B cell (primary cell): ENCODE results near the gene SCMH1. TPM values are rescaled to one million over a fixed set of nuclear protein-coding genes. Genes with fewer than 3 reads are reported as not detected.

Experiments used
- ATAC-seq: fragments of 200-7000 bp; cut with Tn5 transposase; one replicate; pipeline ENCODE4 v1.10.0; 2021; ENCODE audit warnings: low read depth, mild to moderate bottlenecking, moderate number of reproducible peaks, moderate library complexity
- CTCF ChIA-PET: fragments of 350-600 bp; sonication (Branson Sonifier 250); formaldehyde crosslinking; loops from one replicate; lab custom pipeline; 2021; ENCODE audit warnings: antibody characterized with exemption, inconsistent platforms; lab: Charles Lee
- POLR2A ChIA-PET: fragments of 350-600 bp; sonication (Branson Sonifier 250); formaldehyde crosslinking; loops from one replicate; lab custom pipeline; 2021; ENCODE audit warnings: antibody characterized with exemption; lab: Charles Lee
- DNase-seq: peaks from one replicate; pipeline ENCODE4 v3.0.0; 2013
- H2AFZ ChIP-seq: 2 replicates; pipeline ENCODE4 v1.6.1; 2012; ENCODE audit warnings: mild to moderate bottlenecking, low read depth, low read length; ENCODE audit not compliant: insufficient read depth, poor library complexity, severe bottlenecking
- H3K27ac ChIP-seq, 2 donors: 1 replicate in 1 of 2; 2 replicates in 1 of 2; pipeline ENCODE4 v1.5.1; 2012 to 2013; ENCODE audit warnings: low read length in 2 of 2, mild to moderate bottlenecking in 2 of 2, moderate library complexity in 1 of 2
- H3K27me3 ChIP-seq, 4 experiments: fragments of 200-600 bp in 1 of 4; sonication (generic) in 1 of 4; replicated peaks in 1 of 4; 1 replicate in 2 of 4; 2 replicates in 2 of 4; pipeline versions ENCODE4 v1.6.1 to v1.7.0; 2013 to 2016; ENCODE audit warnings: low read length in 3 of 4, mild to moderate bottlenecking in 2 of 4, mixed read lengths in 1 of 4, moderate library complexity in 1 of 4; ENCODE audit not compliant: insufficient read depth in 4 of 4, control insufficient read depth in 3 of 4; ENCODE audit errors: control extremely low read depth in 1 of 4
- H3K36me3 ChIP-seq, 2 experiments: replicated peaks in 1 of 2; 1 replicate in 1 of 2; 2 replicates in 1 of 2; pipeline versions ENCODE4 v1.6.1 to v1.7.1; 2013; ENCODE audit warnings: low read length in 1 of 2; ENCODE audit not compliant: insufficient read depth in 2 of 2, control insufficient read depth in 1 of 2; ENCODE audit errors: control extremely low read depth in 1 of 2, extremely low read depth in 1 of 2
- H3K4me1 ChIP-seq, 2 donors: fragments of 200-600 bp in 1 of 2; sonication (generic) in 1 of 2; 1 replicate in 1 of 2; 2 replicates in 1 of 2; pipeline versions ENCODE4 v1.5.1 to v1.6.1; 2013 to 2017; ENCODE audit warnings: low read length in 2 of 2; ENCODE audit not compliant: control insufficient read depth in 2 of 2, insufficient read depth in 2 of 2
- H3K4me2 ChIP-seq: replicated peaks from 2 replicates; pipeline ENCODE3; 2012; ENCODE audit warnings: mild to moderate bottlenecking, low read depth, low read length; ENCODE audit not compliant: poor library complexity, severe bottlenecking
- H3K4me3 ChIP-seq, 5 experiments: fragments of 200-600 bp in 1 of 5; sonication (generic) in 1 of 5; 1 replicate in 3 of 5; 2 replicates in 2 of 5; pipeline versions ENCODE4 v1.5.1 to v1.7.0; 2011 to 2016; ENCODE audit warnings: low read length in 4 of 5, mild to moderate bottlenecking in 4 of 5, low read depth in 2 of 5, control low read depth in 1 of 5, moderate library complexity in 1 of 5; ENCODE audit not compliant: insufficient read depth in 1 of 5; ENCODE audit errors: control extremely low read depth in 1 of 5, extremely low read depth in 1 of 5
- H3K79me2 ChIP-seq: fragments of 200-600 bp; sonication (generic); one replicate; pipeline ENCODE4 v1.6.0; 2016; ENCODE audit warnings: low read length; ENCODE audit not compliant: control insufficient read depth, insufficient read depth
- H3K9ac ChIP-seq: fragments of 200-600 bp; sonication (generic); 2 replicates; pipeline ENCODE4 v1.6.1; 2017; ENCODE audit warnings: mild to moderate bottlenecking, low read length, moderate library complexity
- H3K9me3 ChIP-seq, 3 donors: one replicate each; pipeline versions ENCODE4 v1.6.1 to v1.7.1; 2013; ENCODE audit warnings: low read length in 2 of 3; ENCODE audit not compliant: control insufficient read depth in 2 of 3, insufficient read depth in 1 of 3; ENCODE audit errors: control extremely low read depth in 1 of 3
- H4K20me1 ChIP-seq: 2 replicates; pipeline ENCODE4 v1.6.0; 2012; ENCODE audit warnings: mild to moderate bottlenecking, low read length; ENCODE audit not compliant: insufficient read depth, control insufficient read depth, poor library complexity, severe bottlenecking
- H3K27ac Mint-ChIP-seq: one replicate; pipeline ENCODE4 v1.8.0; 2021; ENCODE audit warnings: mixed read lengths
- H3K27me3 Mint-ChIP-seq: one replicate; pipeline ENCODE4 v1.8.0; 2021; ENCODE audit warnings: mixed read lengths
- H3K4me1 Mint-ChIP-seq: one replicate; pipeline ENCODE4 v1.8.0; 2021; ENCODE audit warnings: mixed read lengths
- H3K4me3 Mint-ChIP-seq: one replicate; pipeline ENCODE4 v1.8.0; 2021; ENCODE audit warnings: mixed read lengths
- H3K9me3 Mint-ChIP-seq: one replicate; pipeline ENCODE4 v1.8.0; 2022; ENCODE audit warnings: mixed read lengths; ENCODE audit not compliant: insufficient read depth
- EZH2 ChIP-seq: IDR thresholded peaks from 2 replicates; pipeline ENCODE4 v1.6.1; 2012; ENCODE audit warnings: borderline replicate concordance, low read depth, mild to moderate bottlenecking, moderate library complexity, low read length; ENCODE audit not compliant: insufficient read depth, poor library complexity, severe bottlenecking
- WGBS: methylation state at CpG from one replicate; pipeline ENCODE4 v1.1.5; 2013; ENCODE audit warnings: missing lambda C conversion rate; ENCODE audit not compliant: insufficient coverage; 5-methylcytosine and 5-hydroxymethylcytosine counted together
- intact Hi-C: fragments of 100-400 bp; cut with micrococcal nuclease; formaldehyde crosslinking; loops from one replicate; pipeline ENCODE4 v1.10.0; 2022
- polyA plus RNA-seq: library from polyadenylated mRNA; depleted of rRNA; stranded (reverse); fragments of >200 nt; gene quantifications from 2 replicates; pipeline ENCODE4 v1.2.3, GENCODE V29; 2012
- total RNA-seq, 2 donors: library from RNA; stranded (reverse); fragments of 120-200 nt in 1 of 2; gene quantifications; 1 replicate in 1 of 2; 2 replicates in 1 of 2; pipeline versions ENCODE4 v1.2.3 to v1.2.4, GENCODE V29; 2013 to 2022
- TF ChIP-seq, protein P1 (sequence below): fragments of 200-600 bp; IDR thresholded peaks from one replicate; pipeline ENCODE4 v1.8.0; 2022; ENCODE audit warnings: antibody characterized with exemption, mild to moderate bottlenecking

SCMH1 gene
- total and polyA plus RNA-seq, 2 donors (not counting 1 experiment from before 2014, with no cell fraction given) = 29.4 to 33.3 TPM

DNA sequence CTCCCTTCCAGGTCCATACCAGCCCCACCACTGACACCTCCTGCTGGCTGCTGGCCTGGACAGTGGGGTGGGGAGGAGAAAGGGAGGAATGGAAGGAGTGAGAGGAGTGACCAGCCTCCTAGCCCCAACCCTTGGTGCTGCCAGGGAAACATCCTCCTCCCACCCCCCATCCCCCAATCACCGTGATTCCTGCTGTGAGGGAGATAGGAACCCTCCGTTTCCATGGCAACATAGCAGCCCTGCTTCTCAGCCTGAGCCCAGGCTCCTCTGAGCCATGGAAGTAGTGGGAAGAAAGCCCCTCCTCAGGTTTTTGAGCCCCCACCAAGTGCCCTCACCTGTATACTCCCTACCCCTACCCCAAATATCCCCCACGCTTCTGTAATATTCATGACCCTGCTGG lies 44.4 kb upstream of the SCMH1 start:
- ATAC-seq (no peak), DNase-seq (no peak)
- H3K4me2 ChIP-seq = no peak overlapping the region
- H3K27ac Mint-ChIP-seq = no peak overlapping the region
- no CpG with 5 or more reads among the region's 3 CpGs for WGBS
- no peaks in the 10 kb centered on the region for H3K4me1 Mint-ChIP-seq
- no peaks in the 10 kb centered on the region for H4K20me1 ChIP-seq
- no peak overlapping the region for H2AFZ ChIP-seq
- no peaks in the 10 kb centered on the region for H3K36me3 ChIP-seq
- H3K9ac ChIP-seq = no peak overlapping the region
- POLR2A ChIA-PET = no interaction called here
- H3K4me1 ChIP-seq = no peaks in the 10 kb centered on the region
- TF ChIP-seq, protein P1, sequence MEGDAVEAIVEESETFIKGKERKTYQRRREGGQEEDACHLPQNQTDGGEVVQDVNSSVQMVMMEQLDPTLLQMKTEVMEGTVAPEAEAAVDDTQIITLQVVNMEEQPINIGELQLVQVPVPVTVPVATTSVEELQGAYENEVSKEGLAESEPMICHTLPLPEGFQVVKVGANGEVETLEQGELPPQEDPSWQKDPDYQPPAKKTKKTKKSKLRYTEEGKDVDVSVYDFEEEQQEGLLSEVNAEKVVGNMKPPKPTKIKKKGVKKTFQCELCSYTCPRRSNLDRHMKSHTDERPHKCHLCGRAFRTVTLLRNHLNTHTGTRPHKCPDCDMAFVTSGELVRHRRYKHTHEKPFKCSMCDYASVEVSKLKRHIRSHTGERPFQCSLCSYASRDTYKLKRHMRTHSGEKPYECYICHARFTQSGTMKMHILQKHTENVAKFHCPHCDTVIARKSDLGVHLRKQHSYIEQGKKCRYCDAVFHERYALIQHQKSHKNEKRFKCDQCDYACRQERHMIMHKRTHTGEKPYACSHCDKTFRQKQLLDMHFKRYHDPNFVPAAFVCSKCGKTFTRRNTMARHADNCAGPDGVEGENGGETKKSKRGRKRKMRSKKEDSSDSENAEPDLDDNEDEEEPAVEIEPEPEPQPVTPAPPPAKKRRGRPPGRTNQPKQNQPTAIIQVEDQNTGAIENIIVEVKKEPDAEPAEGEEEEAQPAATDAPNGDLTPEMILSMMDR = no peak
- TF ChIP-seq EZH2 = no peak
- no peak overlapping the region for H3K27ac ChIP-seq
- peaks cover 55% of the 10 kb centered on the region for H3K27me3 Mint-ChIP-seq
- no peak overlapping the region for H3K4me3 ChIP-seq
- CTCF ChIA-PET = no interaction called here
- peaks cover 0 to 9% (median 3%) of the 10 kb centered on the region in 4 experiments for H3K27me3 ChIP-seq
- H3K4me3 Mint-ChIP-seq = no peak overlapping the region
- no peaks in the 10 kb centered on the region for H3K9me3 Mint-ChIP-seq
- no peaks in the 10 kb centered on the region for H3K9me3 ChIP-seq
- intact Hi-C loops = no loop called here
- no peaks in the 10 kb centered on the region for H3K79me2 ChIP-seq

DNA sequence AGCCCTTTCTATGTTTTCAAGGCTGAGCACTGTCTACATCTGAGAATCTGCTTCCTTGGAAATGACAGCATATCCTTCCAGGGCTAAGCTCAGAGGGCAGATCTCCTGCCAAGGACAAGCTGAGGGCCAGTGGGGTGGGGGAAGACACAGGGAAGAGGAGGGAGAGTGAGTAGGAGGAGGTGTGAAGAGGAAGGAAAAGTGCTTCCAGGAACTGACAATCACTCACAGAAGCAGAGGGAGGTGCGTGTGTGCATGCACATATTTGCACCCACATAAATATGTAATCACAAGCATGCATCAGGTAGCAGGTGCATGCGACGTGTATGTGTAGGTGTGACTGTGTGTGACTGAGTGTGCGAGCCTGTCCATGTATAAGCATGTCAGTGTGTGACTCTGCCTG lies 43.7 kb upstream of the SCMH1 start:
- Histone ChIP-seq H3K4me1 (no peaks in the 10 kb centered on the region), H3K9me3 (no peaks in the 10 kb centered on the region), H3K4me2 (no peak overlapping the region), H3K36me3 (no peaks in the 10 kb centered on the region), H2AFZ (no peak overlapping the region), H3K79me2 (no peaks in the 10 kb centered on the region), H3K4me3 (no peak overlapping the region), H3K27me3 (peaks cover 0 to 9% (median 3%) of the 10 kb centered on the region in 4 experiments), H3K27ac (no peak overlapping the region), H3K9ac (no peak overlapping the region), H4K20me1 (no peaks in the 10 kb centered on the region)
- CTCF ChIA-PET = interaction anchor here (5.9 kb wide), 1 partner anchor 132 kb away, joined by 73 read pairs; no protein-coding TSS in a partner anchor
- no peak overlapping the region for H3K27ac Mint-ChIP-seq
- H3K9me3 Mint-ChIP-seq = no peaks in the 10 kb centered on the region
- no peak overlapping the region for H3K4me3 Mint-ChIP-seq
- H3K4me1 Mint-ChIP-seq = no peaks in the 10 kb centered on the region
- ATAC-seq (no peak), DNase-seq (no peak)
- POLR2A ChIA-PET = no interaction called here
- 84% methylated on average over 3 of the region's 4 CpGs for WGBS
- H3K27me3 Mint-ChIP-seq = peaks cover 50% of the 10 kb centered on the region
- intact Hi-C loops = no loop called here
- no peak for TF ChIP-seq EZH2
